ENCODE measurements around the gene PTPRN2.

The PTPRN2 gene

GRCh38 chr7:157544980-157545680 lies 1042.5 kb downstream of the PTPRN2 start:
- in situ Hi-C loops (cut with HindIII; ENCODE audit: low sequenced_read_pairs), result no loop called here

DNA sequence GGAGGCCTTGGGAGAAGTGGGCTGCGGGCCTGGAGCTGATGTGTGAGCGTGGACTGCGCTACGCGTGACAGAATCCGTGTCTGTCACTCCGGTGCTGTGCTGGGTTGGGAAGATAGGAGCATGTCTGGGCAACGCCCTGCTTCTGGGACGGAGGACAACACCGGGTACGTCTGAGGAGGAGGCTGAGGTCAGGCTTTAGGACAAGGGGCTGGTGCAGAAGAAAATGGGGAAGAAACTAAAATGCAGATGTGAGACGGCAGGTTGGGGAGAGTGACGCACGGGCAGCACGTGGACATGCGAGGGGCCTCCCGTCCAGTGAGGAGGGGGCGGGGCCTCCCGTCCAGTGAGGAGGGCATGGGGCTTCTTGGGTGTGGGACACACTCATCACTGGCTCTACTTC lies 1043.4 kb downstream of the PTPRN2 start:
- in situ Hi-C loops (cut with HindIII; ENCODE audit: low sequenced_read_pairs), result no loop called here

GRCh38 chr7:157543791-157544190 lies 1043.8 kb downstream of the PTPRN2 start:
- in situ Hi-C loops (cut with HindIII; ENCODE audit: low sequenced_read_pairs), result no loop called here

DNA sequence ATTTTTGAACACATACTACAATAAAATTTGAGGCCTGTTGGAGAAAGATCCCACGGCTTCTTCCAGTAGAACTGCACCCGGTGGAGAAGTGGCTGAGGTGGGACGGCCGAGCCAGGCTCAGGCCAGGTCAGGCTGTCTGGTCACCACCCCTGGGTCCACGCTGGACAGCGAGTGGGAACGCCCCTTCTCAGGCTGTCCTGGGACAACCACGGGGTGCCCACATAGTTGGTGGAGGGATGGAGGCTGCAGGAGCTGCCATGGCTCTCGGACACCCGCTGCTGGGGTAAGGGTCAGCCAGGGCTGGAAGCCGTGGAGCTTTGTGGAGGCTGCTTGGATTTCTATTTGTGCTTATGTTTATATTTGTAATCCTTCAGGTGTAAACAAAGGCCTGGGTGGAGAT lies 1044.3 kb downstream of the PTPRN2 start:
- in situ Hi-C loops (cut with HindIII; ENCODE audit: low sequenced_read_pairs), result no loop called here

DNA sequence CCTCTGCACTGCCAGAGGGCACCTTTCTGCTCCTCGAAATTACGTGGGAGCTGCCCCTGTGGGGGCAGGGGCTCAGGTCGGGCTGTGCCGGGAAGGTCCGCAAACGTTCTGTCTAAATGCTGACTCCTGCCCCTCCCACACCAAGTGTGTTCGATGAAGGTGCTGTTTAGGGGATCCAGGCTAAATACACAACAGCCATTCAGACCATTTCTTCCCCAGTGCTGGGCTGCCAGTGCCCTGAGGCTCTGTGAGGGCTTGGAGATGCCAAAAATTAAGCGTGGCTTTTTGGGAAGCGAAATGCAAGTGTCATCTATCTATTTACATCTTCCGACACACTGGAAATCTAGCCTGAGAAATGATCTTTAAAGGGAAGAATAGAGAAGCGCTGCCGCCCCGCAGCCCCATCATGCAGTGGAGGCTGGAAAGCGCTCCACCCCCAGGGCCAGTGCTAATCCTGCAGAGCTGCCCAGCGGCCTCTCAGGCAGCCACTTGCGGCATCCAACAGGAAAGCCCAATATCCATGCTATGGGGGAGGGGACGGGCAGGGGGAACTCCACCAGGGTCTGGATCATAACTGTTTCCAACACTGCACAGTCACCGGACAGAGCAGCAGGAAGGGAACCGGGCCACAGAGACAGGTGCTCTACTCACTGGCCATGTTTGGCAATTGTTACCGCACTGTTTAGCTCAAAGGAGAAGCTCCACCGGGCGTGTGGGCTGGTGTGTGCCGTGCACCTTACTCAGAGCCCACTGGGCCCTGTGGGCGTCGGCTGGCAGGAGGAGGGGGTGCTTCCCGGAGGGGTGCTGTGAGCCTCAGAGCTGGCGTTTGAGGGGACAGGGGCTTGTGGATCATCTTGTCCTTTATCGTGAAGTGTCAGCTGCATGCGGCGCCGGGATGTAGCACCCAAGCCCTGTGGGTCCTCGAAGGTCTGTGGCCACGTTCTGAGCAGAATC lies 1045.3 kb downstream of the PTPRN2 start:
- in situ Hi-C loops (cut with HindIII; ENCODE audit: low sequenced_read_pairs), result no loop called here

GRCh38 chr7:157541295-157542067 lies 1046.1 kb downstream of the PTPRN2 start:
- in situ Hi-C loops (cut with HindIII; ENCODE audit: low sequenced_read_pairs), result no loop called here

GRCh38 chr7:157540606-157541294 lies 1046.9 kb downstream of the PTPRN2 start:
- in situ Hi-C loops (cut with HindIII; ENCODE audit: low sequenced_read_pairs), result no loop called here

GRCh38 chr7:157540020-157540419 lies 1047.6 kb downstream of the PTPRN2 start:
- in situ Hi-C loops (cut with HindIII; ENCODE audit: low sequenced_read_pairs), result no loop called here

DNA sequence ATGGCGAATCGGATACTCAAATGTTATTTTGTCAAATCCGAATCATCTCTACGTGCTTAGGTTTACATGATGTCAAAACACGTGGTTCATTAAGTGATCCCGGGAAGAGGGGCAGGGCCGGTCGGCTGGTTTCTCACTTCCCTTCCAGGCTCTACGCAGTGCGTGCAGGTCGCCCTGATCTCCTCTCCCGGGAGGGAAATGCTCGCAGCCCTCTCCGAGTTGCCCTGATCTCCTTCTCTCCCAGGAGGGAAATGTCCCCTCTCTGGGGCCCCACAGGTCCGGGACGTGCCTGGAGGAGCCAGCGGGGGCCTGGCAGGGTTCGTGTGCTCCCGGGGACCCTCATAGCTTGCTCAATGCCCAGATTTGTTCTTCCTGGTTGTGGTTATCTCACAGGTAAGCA lies 1048.1 kb downstream of the PTPRN2 start:
- in situ Hi-C loops (cut with HindIII; ENCODE audit: low sequenced_read_pairs), result loop anchor here (10.0 kb wide), 1 partner anchor 45 kb away; no protein-coding TSS in a partner anchor

GRCh38 chr7:157538735-157539134 lies 1048.9 kb downstream of the PTPRN2 start:
- in situ Hi-C loops (cut with HindIII; ENCODE audit: low sequenced_read_pairs), result loop anchor here (10.0 kb wide), 1 partner anchor 46 kb away; no protein-coding TSS in a partner anchor

DNA sequence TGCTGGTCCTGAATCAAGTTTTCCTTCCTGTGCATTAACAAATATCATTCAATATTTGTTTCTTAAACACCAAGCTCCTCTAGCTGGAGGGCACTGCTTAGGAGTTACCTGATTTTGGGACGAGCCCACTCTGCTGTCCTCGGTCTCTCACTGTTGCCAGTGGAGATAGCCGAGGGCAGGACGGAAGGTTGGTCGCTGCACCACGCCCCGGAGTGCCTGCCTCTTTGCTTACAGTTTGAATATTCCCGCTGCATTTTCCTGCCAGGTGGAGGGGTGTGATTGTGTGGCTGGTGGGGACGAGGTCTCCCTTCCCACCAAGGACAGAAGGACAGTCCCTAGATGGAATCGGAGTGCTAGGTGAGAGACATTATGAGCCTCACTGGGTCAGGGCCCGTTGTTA lies 1049.3 kb downstream of the PTPRN2 start:
- in situ Hi-C loops (cut with HindIII; ENCODE audit: low sequenced_read_pairs), result loop anchor here (10.0 kb wide), 1 partner anchor 46 kb away; no protein-coding TSS in a partner anchor

- in situ Hi-C loops (cut with HindIII; ENCODE audit: low sequenced_read_pairs), result loop anchor here (10.0 kb wide), 1 partner anchor 48 kb away; no protein-coding TSS in a partner anchor
Measured at GRCh38 chr7:157537056-157537455, 1050.6 kb downstream of the PTPRN2 start.

DNA sequence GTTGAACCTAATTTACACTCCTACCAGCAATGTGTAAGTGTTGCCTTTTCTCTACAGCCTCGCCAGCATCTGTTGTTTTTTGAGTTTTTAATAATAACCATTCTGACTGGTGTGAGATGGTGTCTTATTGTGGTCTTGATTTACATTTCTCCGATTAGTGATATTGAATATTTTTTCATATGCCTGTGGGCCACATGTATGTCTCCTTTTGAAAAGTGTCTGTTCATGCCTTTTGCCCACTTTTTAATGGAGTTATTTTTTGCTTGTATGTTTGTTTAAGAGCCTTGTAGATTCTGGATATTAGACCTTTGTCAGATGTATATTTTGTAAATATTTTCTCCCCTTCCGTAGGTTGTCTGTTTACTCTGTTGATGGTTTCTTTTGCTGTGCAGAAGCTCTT lies 1055.6 kb downstream of the PTPRN2 start:
- in situ Hi-C loops (cut with HindIII; ENCODE audit: low sequenced_read_pairs), result loop anchor here (10.0 kb wide), 1 partner anchor 53 kb away; no protein-coding TSS in a partner anchor

GRCh38 chr7:157529768-157530560 lies 1057.7 kb downstream of the PTPRN2 start:
- in situ Hi-C loops (cut with HindIII; ENCODE audit: low sequenced_read_pairs), result loop anchor here (10.0 kb wide), 1 partner anchor 55 kb away; no protein-coding TSS in a partner anchor

GRCh38 chr7:157528785-157529341 lies 1058.8 kb downstream of the PTPRN2 start:
- in situ Hi-C loops (cut with HindIII; ENCODE audit: low sequenced_read_pairs), result no loop called here

DNA sequence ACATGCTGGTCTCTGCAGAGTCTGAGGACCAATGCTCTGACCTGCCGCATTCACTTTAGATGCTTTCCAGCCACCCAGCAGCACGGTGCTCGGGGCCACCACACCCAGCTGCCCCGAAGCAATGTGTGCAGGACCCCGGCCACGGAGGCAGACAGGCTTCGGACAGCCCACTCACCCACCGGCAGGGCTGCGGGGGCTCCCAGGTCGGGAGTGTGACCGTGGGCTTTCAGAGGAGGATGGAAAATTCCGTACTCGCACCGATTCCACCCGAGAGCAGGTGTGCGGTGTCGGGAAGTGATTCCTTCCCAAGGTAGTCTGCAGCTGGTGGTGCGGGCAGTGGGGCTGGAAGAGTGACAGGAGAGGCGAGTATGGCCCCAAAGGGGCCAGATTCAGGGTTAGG lies 1059.9 kb downstream of the PTPRN2 start:
- in situ Hi-C loops (cut with HindIII; ENCODE audit: low sequenced_read_pairs), result no loop called here

DNA sequence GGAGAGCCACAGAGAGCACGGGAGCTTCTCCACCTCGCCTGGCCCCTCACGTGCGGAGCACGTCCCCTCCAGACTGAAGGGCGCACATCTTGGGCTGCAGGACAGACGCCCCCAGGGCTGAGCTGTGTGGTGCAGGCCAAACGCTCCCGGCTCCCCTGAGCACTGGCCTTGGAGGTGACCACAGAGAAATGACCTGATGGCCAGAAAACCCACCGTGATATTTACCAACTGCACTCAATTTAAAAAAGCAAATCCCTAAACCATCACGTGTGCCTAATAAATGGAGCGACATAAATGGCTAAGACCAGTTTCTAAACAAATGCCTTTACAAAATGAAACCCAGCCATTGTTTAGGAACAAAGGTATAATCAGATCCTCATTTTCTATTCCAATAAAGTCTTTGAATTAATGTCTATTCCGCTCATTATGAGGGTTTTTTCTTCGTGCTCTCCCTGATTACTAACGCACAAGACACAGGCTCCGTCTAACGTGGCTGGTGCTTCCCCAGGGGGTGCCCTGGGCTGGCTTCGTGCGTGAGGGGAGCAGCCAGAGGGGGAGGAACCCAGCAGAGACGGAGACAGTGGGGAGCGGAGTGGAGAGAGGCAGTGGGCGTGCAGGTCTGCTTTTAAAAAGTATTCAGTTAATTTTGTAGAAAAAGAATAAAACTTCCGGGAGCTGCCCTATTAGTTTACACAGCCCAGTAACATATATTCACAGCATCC lies 1060.5 kb downstream of the PTPRN2 start:
- in situ Hi-C loops (cut with HindIII; ENCODE audit: low sequenced_read_pairs), result no loop called here
